Activated CD4-positive, alpha-beta T cell treated with anti-CD3 and anti-CD28 coated beads, Interleukin-2, Interleukin-4, amounts not matched to agents 100 ng/mL and 50 ng/mL, durations not matched to agents 16 hours and 8 hours (primary cell): ENCODE data around the gene PCDH19.
"Not testable (repeated sequence)": the region's sequence is repeated elsewhere in the genome, so short reads cannot be mapped to it uniquely, and the experiment has no call there.

ENCODE experiments used
- DNase-seq: peaks from one replicate; pipeline ENCODE4 v3.0.0-alpha.2; 2020; ENCODE audit warnings: low spot score

Gene PCDH19

GRCh38 chrX:100409610-100410590 is at the start of gene PCDH19:
Gene PCDH19, minus strand, starts transcription at chrX:100410273. Its CDS starts 1,676 bp downstream, at chrX:100408597.
- DNase-seq = peak; percentile 26

GRCh38 chrX:100449696-100450608 is 39.9 kb upstream of the PCDH19 start:
- no peak for DNase-seq

- peak; percentile 10 for DNase-seq
Observed at GRCh38 chrX:100447655-100448397, 37.8 kb upstream of the PCDH19 start.

GRCh38 chrX:100445593-100445992 is 35.5 kb upstream of the PCDH19 start:
- no peak for DNase-seq

GRCh38 chrX:100441321-100441720 is 31.2 kb upstream of the PCDH19 start:
- not testable (repeated sequence) for DNase-seq

GRCh38 chrX:100440006-100440405 is 29.9 kb upstream of the PCDH19 start:
- DNase-seq = no peak

GRCh38 chrX:100435726-100436125 is 25.7 kb upstream of the PCDH19 start:
- no peak for DNase-seq

- DNase-seq = no peak
Observed at GRCh38 chrX:100424012-100424411, 13.9 kb upstream of the PCDH19 start.

- DNase-seq = no peak
Observed at GRCh38 chrX:100418556-100418955, 8.5 kb upstream of the PCDH19 start.

- DNase-seq = no peak
Observed at GRCh38 chrX:100417681-100418080, 7.6 kb upstream of the PCDH19 start.

- DNase-seq = peak; percentile 50
Observed at GRCh38 chrX:100413229-100413628, 3.2 kb upstream of the PCDH19 start.

GRCh38 chrX:100411802-100412715 is 2.0 kb upstream of the PCDH19 start:
- no peak for DNase-seq

GRCh38 chrX:100410901-100411801 is 1.1 kb upstream of the PCDH19 start:
- DNase-seq = no peak

GRCh38 chrX:100408713-100409609 is 1.1 kb downstream of the PCDH19 start:
- no peak for DNase-seq

- no peak for DNase-seq
Observed at GRCh38 chrX:100407784-100408712, 2.0 kb downstream of the PCDH19 start.

- DNase-seq = no peak
Observed at GRCh38 chrX:100407147-100407783, 2.8 kb downstream of the PCDH19 start.

- DNase-seq = no peak
Observed at GRCh38 chrX:100405424-100405823, 4.6 kb downstream of the PCDH19 start.
